Stimulated activated naive CD8-positive, alpha-beta T cell treated with anti-CD3 and anti-CD28 coated beads, Interleukin-15, amount 100 ng/mL, for 72 hours (primary cell): ENCODE measurements around the gene SCARF2.
"Not testable (repeated sequence)": the region's sequence is repeated elsewhere in the genome, so short reads cannot be mapped to it uniquely, and the experiment has no call there.

Experiments used
- ATAC-seq: fragments of 150-1000 bp; cut with Tn5 transposase; 2 replicates; pipeline ENCODE4 v1.10.0; 2021; ENCODE audit warnings: mild to moderate bottlenecking, moderate library complexity
- DNase-seq, 2 donors: peaks; one replicate each; pipeline ENCODE4 v3.0.0; 2021 to 2022
- H3K27ac Mint-ChIP-seq, 2 donors: one replicate each; pipeline ENCODE4 v1.8.0; 2022; ENCODE audit warnings: mild to moderate bottlenecking in 2 of 2, mixed read lengths in 2 of 2, moderate library complexity in 2 of 2
- H3K27me3 Mint-ChIP-seq: one replicate; pipeline ENCODE4 v1.8.0; 2022; ENCODE audit warnings: mixed read lengths
- H3K4me1 Mint-ChIP-seq: one replicate; pipeline ENCODE4 v1.8.0; 2022; ENCODE audit warnings: mild to moderate bottlenecking, mixed read lengths
- H3K4me3 Mint-ChIP-seq, 2 donors: one replicate each; pipeline ENCODE4 v1.8.0; 2022; ENCODE audit warnings: mild to moderate bottlenecking in 2 of 2, mixed read lengths in 2 of 2, moderate library complexity in 1 of 2
- H3K9me3 Mint-ChIP-seq, 2 donors: one replicate each; pipeline ENCODE4 v1.8.0; 2022; ENCODE audit warnings: mixed read lengths in 2 of 2

The SCARF2 gene

GRCh38 chr22:20451129-20451778 is 13.6 kb upstream of the SCARF2 start:
- H3K27ac Mint-ChIP-seq, DNase-seq: not testable (repeated sequence)

GRCh38 chr22:20450551-20450906 is 12.9 kb upstream of the SCARF2 start:
- no peak for ATAC-seq
- Mint-ChIP-seq H3K27ac (no peak overlapping the region), H3K27me3 (no peaks in the 10 kb centered on the region), H3K4me3 (no peak overlapping the region), H3K4me1 (no peaks in the 10 kb centered on the region), H3K9me3 (no peaks in the 10 kb centered on the region)
- DNase-seq = no peak

More at GRCh38 chr22:20451129-20451778, 13.6 kb upstream of the SCARF2 start:
- not testable (repeated sequence) for H3K9me3 Mint-ChIP-seq, H3K4me3 Mint-ChIP-seq, H3K4me1 Mint-ChIP-seq, H3K27me3 Mint-ChIP-seq, ATAC-seq

- DNase-seq = no peak
Observed at GRCh38 chr22:20449819-20450550, 12.4 kb upstream of the SCARF2 start.

GRCh38 chr22:20448630-20449029 is 11.0 kb upstream of the SCARF2 start:
- H3K27ac Mint-ChIP-seq = peak overlapping the region in 1 of 2 donors; percentile 86
- ATAC-seq = no peak
- no peak for DNase-seq
- H3K27me3 Mint-ChIP-seq = no peaks in the 10 kb centered on the region
- H3K4me3 Mint-ChIP-seq = no peak overlapping the region
- H3K4me1 Mint-ChIP-seq = no peaks in the 10 kb centered on the region
- H3K9me3 Mint-ChIP-seq = no peaks in the 10 kb centered on the region

More at GRCh38 chr22:20449819-20450550, 12.4 kb upstream of the SCARF2 start:
- Mint-ChIP-seq H3K4me1 (no peaks in the 10 kb centered on the region), H3K27me3 (no peaks in the 10 kb centered on the region), H3K27ac (no peak overlapping the region), H3K9me3 (no peaks in the 10 kb centered on the region), H3K4me3 (no peak overlapping the region)
- no peak for ATAC-seq

GRCh38 chr22:20446383-20446970 is 8.9 kb upstream of the SCARF2 start:
- DNase-seq (no peak), ATAC-seq (no peak)
- Mint-ChIP-seq H3K27me3 (no peaks in the 10 kb centered on the region), H3K27ac (no peak overlapping the region), H3K4me3 (no peak overlapping the region), H3K9me3 (no peaks in the 10 kb centered on the region), H3K4me1 (no peaks in the 10 kb centered on the region)

- H3K9me3 Mint-ChIP-seq = no peaks in the 10 kb centered on the region
- no peak for DNase-seq
- H3K27me3 Mint-ChIP-seq = no peaks in the 10 kb centered on the region
- no peak overlapping the region for H3K27ac Mint-ChIP-seq
- ATAC-seq = no peak
- H3K4me3 Mint-ChIP-seq = no peak overlapping the region
- no peaks in the 10 kb centered on the region for H3K4me1 Mint-ChIP-seq
Observed at GRCh38 chr22:20444325-20444724, 6.7 kb upstream of the SCARF2 start.

GRCh38 chr22:20442485-20443284 is 5.1 kb upstream of the SCARF2 start:
- H3K9me3 Mint-ChIP-seq = no peaks in the 10 kb centered on the region
- ATAC-seq (no peak), DNase-seq (no peak)
- H3K27me3 Mint-ChIP-seq = peaks cover 11% of the 10 kb centered on the region
- no peaks in the 10 kb centered on the region for H3K4me1 Mint-ChIP-seq
- H3K4me3 Mint-ChIP-seq = no peak overlapping the region
- H3K27ac Mint-ChIP-seq = no peak overlapping the region

- H3K9me3 Mint-ChIP-seq = no peaks in the 10 kb centered on the region
Observed at GRCh38 chr22:20441631-20442484, 4.2 kb upstream of the SCARF2 start.

GRCh38 chr22:20440637-20441591 is 3.3 kb upstream of the SCARF2 start:
- no peak for ATAC-seq
- Mint-ChIP-seq H3K9me3 (no peaks in the 10 kb centered on the region), H3K27ac (no peak overlapping the region), H3K27me3 (peaks cover 27% of the 10 kb centered on the region), H3K4me1 (peaks cover 9% of the 10 kb centered on the region), H3K4me3 (no peak overlapping the region)
- no peak for DNase-seq

More at GRCh38 chr22:20441631-20442484, 4.2 kb upstream of the SCARF2 start:
- Mint-ChIP-seq H3K4me3 (no peak overlapping the region), H3K27ac (no peak overlapping the region), H3K4me1 (peaks cover 6% of the 10 kb centered on the region), H3K27me3 (peaks cover 17% of the 10 kb centered on the region)
- no peak for ATAC-seq
- no peak for DNase-seq

- H3K4me3 Mint-ChIP-seq = no peak overlapping the region
- DNase-seq (no peak), ATAC-seq (no peak)
- H3K9me3 Mint-ChIP-seq = no peaks in the 10 kb centered on the region
- no peak overlapping the region for H3K27ac Mint-ChIP-seq
- peaks cover 9% of the 10 kb centered on the region for H3K4me1 Mint-ChIP-seq
- peaks cover 36% of the 10 kb centered on the region for H3K27me3 Mint-ChIP-seq
Observed at GRCh38 chr22:20439928-20440575, 2.4 kb upstream of the SCARF2 start.

- DNase-seq = no peak
- Mint-ChIP-seq H3K4me1 (peaks cover 9% of the 10 kb centered on the region), H3K9me3 (no peaks in the 10 kb centered on the region), H3K27ac (no peak overlapping the region), H3K4me3 (no peak overlapping the region), H3K27me3 (peaks cover 41% of the 10 kb centered on the region)
- no peak for ATAC-seq
Observed at GRCh38 chr22:20439556-20439927, 1.9 kb upstream of the SCARF2 start.

GRCh38 chr22:20438678-20439492 is 1.3 kb upstream of the SCARF2 start:
- Mint-ChIP-seq H3K4me3 (no peak overlapping the region), H3K27me3 (peaks cover 47% of the 10 kb centered on the region), H3K27ac (no peak overlapping the region), H3K4me1 (peaks cover 9% of the 10 kb centered on the region), H3K9me3 (no peaks in the 10 kb centered on the region)
- no peak for ATAC-seq
- no peak for DNase-seq

GRCh38 chr22:20438427-20438677 is 727 bp upstream of the SCARF2 start:
- no peaks in the 10 kb centered on the region for H3K9me3 Mint-ChIP-seq
- H3K27ac Mint-ChIP-seq = no peak overlapping the region
- H3K27me3 Mint-ChIP-seq = peaks cover 53% of the 10 kb centered on the region
- H3K4me3 Mint-ChIP-seq = peak overlapping the region in 1 of 2 donors; percentile 2
- ATAC-seq = no peak
- no peak for DNase-seq
- peaks cover 9% of the 10 kb centered on the region for H3K4me1 Mint-ChIP-seq
